Loucy (cell line): ENCODE data around the gene ATP8A2.

Experiments
- H2AFZ ChIP-seq: fragments of 200-600 bp; sonication (generic); 2 replicates; pipeline ENCODE4 v1.6.0; 2016; ENCODE audit warnings: antibody characterized with exemption, mild to moderate bottlenecking, low read length, moderate library complexity
- H3F3A ChIP-seq: fragments of 200-600 bp; 2 replicates; pipeline ENCODE4 v1.6.0; 2016; ENCODE audit warnings: antibody characterized with exemption, low read depth, mild to moderate bottlenecking
- H3K27me3 ChIP-seq: fragments of 200-600 bp; sonication (generic); 2 replicates; pipeline ENCODE4 v1.6.1; 2014; ENCODE audit warnings: low read length, mild to moderate bottlenecking; ENCODE audit not compliant: insufficient read depth, poor library complexity, severe bottlenecking
- H3K36me3 ChIP-seq: fragments of 200-600 bp; sonication (generic); 2 replicates; pipeline ENCODE4 v1.6.1; 2016; ENCODE audit warnings: low read length; ENCODE audit not compliant: insufficient read depth
- H3K4me1 ChIP-seq: fragments of 200-600 bp; sonication (generic); 2 replicates; pipeline ENCODE4 v1.5.1; 2014; ENCODE audit warnings: low read length, mild to moderate bottlenecking; ENCODE audit not compliant: insufficient read depth, poor library complexity, severe bottlenecking
- H3K4me2 ChIP-seq: fragments of 200-600 bp; sonication (generic); 2 replicates; pipeline ENCODE4 v1.6.0; 2014; ENCODE audit warnings: antibody characterized with exemption, low read length, low read depth, mild to moderate bottlenecking; ENCODE audit not compliant: poor library complexity, severe bottlenecking
- H3K4me3 ChIP-seq: fragments of 200-600 bp; sonication (generic); 2 replicates; pipeline ENCODE4 v1.5.1; 2014; ENCODE audit warnings: low read length, mild to moderate bottlenecking, mixed read lengths; ENCODE audit not compliant: poor library complexity, severe bottlenecking
- H3K79me2 ChIP-seq: fragments of 200-600 bp; sonication (generic); 2 replicates; pipeline ENCODE4 v1.6.1; 2014; ENCODE audit warnings: low read length; ENCODE audit not compliant: insufficient read depth
- H3K9ac ChIP-seq: fragments of 200-600 bp; sonication (generic); 2 replicates; pipeline ENCODE4 v1.6.0; 2014; ENCODE audit warnings: mild to moderate bottlenecking, low read depth, low read length, moderate library complexity; ENCODE audit not compliant: poor library complexity, severe bottlenecking
- H3K9me2 ChIP-seq: fragments of 200-600 bp; sonication (generic); replicated peaks from 2 replicates; pipeline ENCODE4 v1.6.1; 2016; ENCODE audit warnings: low read depth, low read length, mixed read lengths
- H3K9me3 ChIP-seq: fragments of 200-600 bp; sonication (generic); 2 replicates; pipeline ENCODE4 v1.6.1; 2014; ENCODE audit warnings: mild to moderate bottlenecking, antibody characterized with exemption, low read length, low read depth; ENCODE audit not compliant: insufficient read depth
- H4K20me1 ChIP-seq: fragments of 200-600 bp; sonication (generic); 2 replicates; pipeline ENCODE4 v1.6.0; 2014; ENCODE audit warnings: antibody characterized with exemption, low read length, mild to moderate bottlenecking; ENCODE audit not compliant: insufficient read depth, poor library complexity, severe bottlenecking
- EZH2phosphoT487 ChIP-seq: fragments of 200-600 bp; IDR thresholded peaks from 2 replicates; pipeline ENCODE4 v1.6.1; 2018; ENCODE audit warnings: antibody characterized with exemption, mild to moderate bottlenecking, moderate library complexity, borderline replicate concordance
- TF ChIP-seq, protein P1 (sequence below): fragments of 200-600 bp; sonication (generic); conservative IDR thresholded peaks from 2 replicates; pipeline ENCODE4 v1.5.1; 2014; ENCODE audit warnings: mild to moderate bottlenecking, antibody characterized with exemption, low read length

The ATP8A2 gene

DNA sequence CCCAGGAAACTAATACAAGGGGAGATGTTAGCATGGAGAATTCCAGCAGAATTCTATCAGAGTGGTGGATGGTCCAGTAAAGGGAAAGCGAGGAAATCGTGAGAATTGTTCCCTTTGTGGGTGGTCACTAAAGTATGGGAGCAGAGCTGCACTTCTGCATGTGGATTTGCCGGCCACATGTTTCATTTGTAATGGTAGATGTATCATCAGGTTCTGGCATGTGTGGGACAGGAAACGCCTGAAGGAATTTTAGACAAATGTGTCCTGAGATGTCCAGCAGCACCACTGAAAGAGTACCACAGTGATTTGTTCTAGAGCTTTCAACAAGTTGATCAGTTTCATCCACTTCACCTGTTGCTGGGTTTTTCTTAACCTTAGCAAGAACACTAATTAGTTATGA is 371.6 kb downstream of the ATP8A2 start:
- no peak overlapping the region for H3K9ac ChIP-seq
- no peak overlapping the region for H3K4me2 ChIP-seq
- TF ChIP-seq, protein P1, sequence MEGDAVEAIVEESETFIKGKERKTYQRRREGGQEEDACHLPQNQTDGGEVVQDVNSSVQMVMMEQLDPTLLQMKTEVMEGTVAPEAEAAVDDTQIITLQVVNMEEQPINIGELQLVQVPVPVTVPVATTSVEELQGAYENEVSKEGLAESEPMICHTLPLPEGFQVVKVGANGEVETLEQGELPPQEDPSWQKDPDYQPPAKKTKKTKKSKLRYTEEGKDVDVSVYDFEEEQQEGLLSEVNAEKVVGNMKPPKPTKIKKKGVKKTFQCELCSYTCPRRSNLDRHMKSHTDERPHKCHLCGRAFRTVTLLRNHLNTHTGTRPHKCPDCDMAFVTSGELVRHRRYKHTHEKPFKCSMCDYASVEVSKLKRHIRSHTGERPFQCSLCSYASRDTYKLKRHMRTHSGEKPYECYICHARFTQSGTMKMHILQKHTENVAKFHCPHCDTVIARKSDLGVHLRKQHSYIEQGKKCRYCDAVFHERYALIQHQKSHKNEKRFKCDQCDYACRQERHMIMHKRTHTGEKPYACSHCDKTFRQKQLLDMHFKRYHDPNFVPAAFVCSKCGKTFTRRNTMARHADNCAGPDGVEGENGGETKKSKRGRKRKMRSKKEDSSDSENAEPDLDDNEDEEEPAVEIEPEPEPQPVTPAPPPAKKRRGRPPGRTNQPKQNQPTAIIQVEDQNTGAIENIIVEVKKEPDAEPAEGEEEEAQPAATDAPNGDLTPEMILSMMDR: no peak
- TF ChIP-seq EZH2phosphoT487: no peak
- no peaks in the 10 kb centered on the region for H4K20me1 ChIP-seq
- H3K9me3 ChIP-seq: no peaks in the 10 kb centered on the region
- H3F3A ChIP-seq: no peaks in the 10 kb centered on the region
- peaks cover 8% of the 10 kb centered on the region for H3K4me1 ChIP-seq
- no peak overlapping the region for H2AFZ ChIP-seq
- H3K4me3 ChIP-seq: no peak overlapping the region
- no peaks in the 10 kb centered on the region for H3K36me3 ChIP-seq
- H3K27me3 ChIP-seq: no peaks in the 10 kb centered on the region
- no peaks in the 10 kb centered on the region for H3K79me2 ChIP-seq
- H3K9me2 ChIP-seq: no peaks in the 10 kb centered on the region

DNA sequence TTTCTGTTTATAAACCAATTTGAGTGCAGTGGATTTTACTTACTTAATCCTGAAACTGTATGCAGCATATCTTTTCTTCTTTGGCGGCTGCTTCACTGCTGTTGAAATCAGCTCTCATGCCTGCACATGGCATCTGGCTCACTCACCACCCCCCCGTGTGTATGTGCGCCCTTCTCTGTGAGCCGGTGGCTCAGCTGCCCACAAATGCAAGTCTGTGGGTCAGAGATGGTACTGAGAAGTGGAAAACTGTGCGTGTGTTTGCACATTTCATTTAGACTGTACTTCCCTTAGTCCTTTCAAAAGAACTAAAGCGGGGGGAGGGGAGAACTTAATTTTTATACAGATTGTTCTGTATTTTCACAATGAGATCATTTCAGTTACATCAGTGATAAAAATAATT is 372.4 kb downstream of the ATP8A2 start:
- Histone ChIP-seq H3K9me2 (no peaks in the 10 kb centered on the region), H3K4me1 (no peaks in the 10 kb centered on the region)

DNA sequence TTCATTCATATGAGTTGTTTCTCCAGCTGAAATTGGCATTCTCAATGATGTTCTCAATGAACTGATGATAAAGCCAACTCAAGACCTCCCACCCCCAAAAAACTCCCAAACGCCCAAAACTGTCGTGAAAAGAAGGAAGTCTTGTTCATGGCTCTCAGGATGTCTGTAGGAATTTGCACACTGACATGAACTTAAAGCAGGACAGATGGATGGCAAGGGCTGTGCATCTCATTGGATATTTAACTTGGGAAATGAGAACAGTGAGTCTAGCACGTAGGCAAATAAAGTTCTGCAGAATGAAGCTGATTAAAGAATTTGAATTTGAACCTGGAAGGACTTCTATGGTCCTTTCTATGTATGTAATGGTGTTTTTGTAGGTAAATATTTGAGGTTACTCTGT is 374.4 kb downstream of the ATP8A2 start:
- no peaks in the 10 kb centered on the region for H3K9me3 ChIP-seq
- no peak for TF ChIP-seq EZH2phosphoT487
- TF ChIP-seq, protein P1: no peak
- no peaks in the 10 kb centered on the region for H3K4me1 ChIP-seq
- no peaks in the 10 kb centered on the region for H3K9me2 ChIP-seq
- H3K27me3 ChIP-seq: no peaks in the 10 kb centered on the region
- H4K20me1 ChIP-seq: no peaks in the 10 kb centered on the region
- H3K4me3 ChIP-seq: no peak overlapping the region
- no peak overlapping the region for H3K4me2 ChIP-seq
- no peaks in the 10 kb centered on the region for H3K79me2 ChIP-seq
- H3K36me3 ChIP-seq: no peaks in the 10 kb centered on the region
- H2AFZ ChIP-seq: no peak overlapping the region
- H3K9ac ChIP-seq: no peak overlapping the region
- H3F3A ChIP-seq: no peaks in the 10 kb centered on the region

More for the DNA sequence above, 372.4 kb downstream of the ATP8A2 start:
- H3K4me2 ChIP-seq: no peak overlapping the region
- H3K9me3 ChIP-seq: no peaks in the 10 kb centered on the region
- H2AFZ ChIP-seq: no peak overlapping the region
- no peaks in the 10 kb centered on the region for H3F3A ChIP-seq
- H3K4me3 ChIP-seq: no peak overlapping the region
- no peak overlapping the region for H3K9ac ChIP-seq
- no peaks in the 10 kb centered on the region for H3K27me3 ChIP-seq
- no peaks in the 10 kb centered on the region for H3K79me2 ChIP-seq
- H3K36me3 ChIP-seq: no peaks in the 10 kb centered on the region
- TF ChIP-seq, protein P1: no peak
- TF ChIP-seq EZH2phosphoT487: no peak
- H4K20me1 ChIP-seq: no peaks in the 10 kb centered on the region
